Kidney epithelial cell (primary cell): ENCODE data around the gene KDM5B. TPM values are rescaled to one million over a fixed set of nuclear protein-coding genes. Genes with fewer than 3 reads are reported as not detected.

Experiments used
- DNase-seq: peaks from one replicate; pipeline ENCODE4 v3.0.0-alpha.2; 2010; ENCODE audit warnings: low read depth
- H3K27me3 ChIP-seq: 2 replicates; pipeline ENCODE4 v1.6.0; 2011; ENCODE audit warnings: low read length; ENCODE audit not compliant: control insufficient read depth, insufficient read depth
- H3K36me3 ChIP-seq: 2 replicates; pipeline ENCODE4 v1.5.1; 2011; ENCODE audit warnings: low read length; ENCODE audit not compliant: control insufficient read depth, insufficient read depth
- H3K4me3 ChIP-seq: 2 replicates; pipeline ENCODE4 v1.5.1; 2011; ENCODE audit warnings: low read depth, mild to moderate bottlenecking, control low read depth, low read length
- CTCF ChIP-seq: IDR thresholded peaks from 2 replicates; pipeline ENCODE4 v1.5.1; 2011; ENCODE audit warnings: mild to moderate bottlenecking, moderate library complexity, low read length, control low read depth, inconsistent platforms; ENCODE audit not compliant: insufficient read depth, poor library complexity, severe bottlenecking
- total RNA-seq: library from RNA; depleted of rRNA; stranded (reverse); fragments of >200 nt; gene quantifications from 2 replicates; pipeline ENCODE4 v1.2.3, GENCODE V29; 2015

The KDM5B gene
- total RNA-seq, 1 donor from 2014 or later: 70.7 TPM

GRCh38 chr1:202703191-202703590 lies 105.0 kb downstream of the KDM5B start:
- TF ChIP-seq CTCF: no peak

GRCh38 chr1:202702088-202702487 lies 106.1 kb downstream of the KDM5B start:
- Histone ChIP-seq H3K36me3 (no peaks in the 10 kb centered on the region), H3K4me3 (no peak overlapping the region), H3K27me3 (peaks cover 52% of the 10 kb centered on the region)
- TF ChIP-seq CTCF: no peak
- no peak for DNase-seq

More at GRCh38 chr1:202703191-202703590, 105.0 kb downstream of the KDM5B start:
- H3K36me3 ChIP-seq: no peaks in the 10 kb centered on the region
- no peak for DNase-seq
- H3K27me3 ChIP-seq: peaks cover 54% of the 10 kb centered on the region
- no peak overlapping the region for H3K4me3 ChIP-seq

GRCh38 chr1:202701200-202701599 lies 107.0 kb downstream of the KDM5B start:
- no peak for TF ChIP-seq CTCF
- DNase-seq: no peak
- H3K4me3 ChIP-seq: no peak overlapping the region
- no peaks in the 10 kb centered on the region for H3K36me3 ChIP-seq
- peaks cover 54% of the 10 kb centered on the region for H3K27me3 ChIP-seq

- Histone ChIP-seq H3K4me3 (no peak overlapping the region), H3K36me3 (no peaks in the 10 kb centered on the region), H3K27me3 (peaks cover 48% of the 10 kb centered on the region)
- TF ChIP-seq CTCF: no peak
- no peak for DNase-seq
These were observed 108.2 kb downstream of the KDM5B start for GRCh38 chr1:202700061-202700460.

- Histone ChIP-seq H3K27me3 (peaks cover 36% of the 10 kb centered on the region), H3K4me3 (no peak overlapping the region), H3K36me3 (no peaks in the 10 kb centered on the region)
- TF ChIP-seq CTCF: no peak
- DNase-seq: no peak
These were observed 109.9 kb downstream of the KDM5B start for GRCh38 chr1:202698276-202698675.

- H3K27me3 ChIP-seq: peaks cover 34% of the 10 kb centered on the region
- no peak for DNase-seq
- no peaks in the 10 kb centered on the region for H3K36me3 ChIP-seq
- no peak overlapping the region for H3K4me3 ChIP-seq
- no peak for TF ChIP-seq CTCF
These were observed 111.2 kb downstream of the KDM5B start for GRCh38 chr1:202697038-202697437.
